Amniotic stem cell (primary cell): ENCODE measurements around the gene TST.

ENCODE experiments used
- DNase-seq: peaks from one replicate; lab custom pipeline; 2025; lab: John Stamatoyannopoulos, UW

TST gene

GRCh38 chr22:37019309-37020191, at the start of gene TST, which contains the start of gene MPST:
TSS of gene TST (minus strand) at chr22:37019447. CDS start at chr22:37018732, 715 bp downstream.
TSS of gene MPST (plus strand) at chr22:37019742. CDS start at chr22:37019837, 95 bp downstream.
- DNase-seq, result peak; percentile 54

GRCh38 chr22:37068859-37069258, 49.6 kb upstream of the TST start:
- DNase-seq, result no peak

- no peak for DNase-seq
Observed at GRCh38 chr22:37067428-37067827, 48.2 kb upstream of the TST start.

DNA sequence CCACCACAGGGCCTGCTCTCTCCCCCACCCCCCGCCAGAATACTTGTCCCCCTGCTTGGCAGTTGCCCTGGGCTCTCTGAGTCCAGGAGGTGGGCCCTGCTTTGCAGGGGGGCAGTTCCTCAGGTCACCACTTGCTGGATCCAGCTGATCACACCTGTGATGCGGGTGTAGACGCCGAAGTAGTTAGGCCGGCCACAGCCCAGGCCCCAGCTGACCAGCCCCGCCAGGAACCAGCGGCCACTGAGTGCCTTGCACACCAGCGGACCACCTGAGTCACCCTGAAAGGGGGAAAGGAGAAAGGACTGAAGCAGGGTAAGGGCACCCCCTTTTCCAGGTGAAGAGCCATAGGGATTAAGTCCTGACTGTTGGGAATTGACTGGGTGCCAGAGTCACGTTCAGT, 46.7 kb upstream of the TST start:
- DNase-seq, result no peak

GRCh38 chr22:37065180-37065579, 45.9 kb upstream of the TST start:
- no peak for DNase-seq

GRCh38 chr22:37064553-37064952, 45.3 kb upstream of the TST start:
- DNase-seq, result no peak

DNA sequence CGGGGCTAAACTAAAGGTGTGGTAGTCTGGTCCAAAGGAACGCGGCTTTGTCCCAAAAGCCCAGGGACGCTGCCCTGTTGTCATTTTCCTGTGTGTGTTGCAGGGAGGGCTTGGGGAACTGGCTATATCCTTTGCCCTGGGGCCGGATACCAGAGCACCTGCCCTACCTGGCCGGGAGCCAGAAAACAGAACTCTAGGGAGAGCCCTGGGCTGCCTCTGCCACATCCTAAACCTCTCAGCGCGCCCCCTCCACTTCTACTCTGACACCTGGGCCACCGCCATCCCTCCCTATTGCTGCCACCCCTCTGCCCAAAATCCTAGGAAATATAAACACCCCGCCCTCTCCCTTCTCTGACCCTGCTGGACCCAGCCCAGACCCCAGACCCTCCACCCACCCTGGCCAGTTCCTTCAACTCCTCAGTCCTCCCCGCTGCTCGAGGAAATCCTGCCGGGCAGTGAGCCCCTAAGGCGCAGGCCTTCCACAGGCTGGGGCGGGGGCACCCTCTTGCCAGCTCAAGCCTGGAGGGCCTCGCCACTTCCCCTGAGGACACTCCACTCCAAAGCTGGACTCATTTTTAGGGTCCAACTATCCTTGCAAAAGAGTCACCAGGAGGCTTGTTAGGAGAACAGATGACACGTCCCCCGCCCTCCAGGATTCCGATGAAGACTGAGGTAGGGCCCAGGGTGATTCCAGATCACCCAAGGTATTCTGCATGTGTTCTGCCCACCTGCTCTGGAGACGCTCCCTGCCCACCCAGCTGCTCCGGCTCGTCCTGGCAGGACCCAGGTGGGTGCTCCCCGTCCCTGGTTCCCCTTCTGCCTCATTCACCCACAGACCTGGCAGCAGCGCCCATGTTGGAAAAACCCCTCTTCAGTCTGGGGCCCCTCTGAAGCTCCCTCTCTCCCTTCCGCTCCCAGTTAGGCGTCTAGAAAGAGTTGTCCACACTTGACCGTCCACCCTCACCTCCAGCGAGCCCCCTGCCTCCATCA, 44.5 kb upstream of the TST start:
- DNase-seq, result no peak

GRCh38 chr22:37062702-37063381, 43.6 kb upstream of the TST start:
- DNase-seq, result no peak

DNA sequence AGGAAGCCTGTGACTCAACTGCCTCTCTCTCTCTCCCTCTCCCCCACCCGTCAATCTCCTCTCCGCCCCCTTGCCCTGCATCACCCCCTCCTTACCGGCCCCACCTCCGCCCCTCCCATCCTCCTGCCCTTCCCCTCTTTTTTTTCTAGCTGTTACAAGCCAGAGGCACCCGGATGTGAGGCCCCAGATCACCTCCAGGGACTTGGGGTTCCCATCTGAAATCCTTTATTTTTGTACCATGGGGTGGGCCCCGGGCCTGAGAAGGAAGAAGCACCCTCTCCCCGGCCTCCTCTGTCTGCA, 43.1 kb upstream of the TST start:
- no peak for DNase-seq

- no peak for DNase-seq
Observed at GRCh38 chr22:37061611-37062375, 42.5 kb upstream of the TST start.

GRCh38 chr22:37060801-37061610, 41.8 kb upstream of the TST start:
- no peak for DNase-seq

- DNase-seq, result no peak
Observed at GRCh38 chr22:37059876-37060449, 40.7 kb upstream of the TST start.

DNA sequence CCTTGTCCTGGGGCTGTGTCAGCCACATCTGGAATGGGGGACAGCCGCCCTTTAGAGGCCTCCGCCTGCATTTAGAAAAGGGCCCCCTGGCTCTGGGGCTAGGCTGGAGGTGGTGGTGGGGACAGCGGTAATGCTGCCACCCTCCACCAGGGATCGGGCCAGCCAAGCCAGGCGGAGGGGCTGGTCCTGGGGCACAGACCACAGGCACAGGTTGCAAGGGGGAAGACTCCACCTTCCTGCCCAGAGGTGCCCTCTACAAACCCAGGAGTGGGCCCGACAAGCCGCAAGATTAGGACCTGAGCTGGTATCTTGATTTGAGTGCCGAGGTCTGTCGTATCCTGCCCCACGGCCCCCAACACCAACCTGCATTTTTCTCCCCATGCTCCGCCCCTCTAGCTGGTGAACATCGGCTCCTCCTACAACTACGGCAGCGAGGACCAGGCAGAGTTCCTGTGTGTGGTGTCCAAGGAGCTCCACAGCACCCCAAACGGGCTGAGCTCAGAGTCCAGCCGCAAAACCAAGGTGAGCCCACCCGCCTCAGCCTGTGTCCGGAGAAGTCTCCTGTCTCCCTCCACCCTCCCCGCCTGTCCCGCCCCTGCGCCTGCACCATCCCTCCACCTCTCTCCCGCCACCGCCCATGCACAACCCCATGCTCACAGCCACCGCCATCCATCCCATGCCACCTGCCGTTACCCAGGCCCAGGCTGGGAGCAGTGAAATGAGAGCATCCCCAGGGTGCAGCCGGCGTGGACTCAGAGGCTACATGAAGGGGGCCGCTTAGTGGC, 39.9 kb upstream of the TST start:
- no peak for DNase-seq

DNA sequence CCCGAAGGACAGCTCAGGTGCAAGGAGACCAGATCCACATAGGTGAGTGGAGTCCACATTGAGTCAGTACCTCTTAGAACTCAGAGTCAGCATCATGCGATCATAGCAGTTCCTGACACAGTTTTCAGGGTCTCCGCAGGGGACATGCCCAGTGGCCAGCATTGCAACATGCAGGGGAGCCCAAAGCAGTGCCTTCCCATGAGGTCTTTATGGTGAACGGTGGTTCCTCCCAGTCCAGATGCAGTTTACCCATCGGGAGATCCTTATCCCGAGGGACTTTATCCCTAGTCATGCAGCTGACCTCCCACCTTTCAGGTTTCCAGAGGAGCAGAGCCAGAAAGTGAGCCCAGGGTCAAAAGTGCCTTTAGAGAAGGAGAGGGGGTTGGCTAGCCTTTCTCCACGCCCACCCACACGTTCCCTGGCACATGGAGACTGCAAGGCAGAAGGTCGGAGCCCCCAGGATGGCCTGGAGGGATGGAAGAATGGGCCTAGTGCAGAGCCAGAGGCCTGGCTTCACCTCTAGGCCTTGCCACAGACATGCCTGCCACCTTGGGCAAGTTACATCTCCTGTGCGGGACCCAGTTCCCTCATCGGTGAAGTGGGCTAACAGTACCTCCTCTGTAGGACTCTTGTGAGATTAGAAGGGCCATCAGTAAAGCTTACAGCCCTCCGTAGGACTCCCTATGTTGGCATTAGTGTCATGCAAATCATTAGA, 38.7 kb upstream of the TST start:
- no peak for DNase-seq

- DNase-seq, result no peak
Observed at GRCh38 chr22:37057226-37057625, 38.0 kb upstream of the TST start.

- no peak for DNase-seq
Observed at GRCh38 chr22:37056246-37056645, 37.0 kb upstream of the TST start.

GRCh38 chr22:37054600-37055365, 35.5 kb upstream of the TST start:
- no peak for DNase-seq

DNA sequence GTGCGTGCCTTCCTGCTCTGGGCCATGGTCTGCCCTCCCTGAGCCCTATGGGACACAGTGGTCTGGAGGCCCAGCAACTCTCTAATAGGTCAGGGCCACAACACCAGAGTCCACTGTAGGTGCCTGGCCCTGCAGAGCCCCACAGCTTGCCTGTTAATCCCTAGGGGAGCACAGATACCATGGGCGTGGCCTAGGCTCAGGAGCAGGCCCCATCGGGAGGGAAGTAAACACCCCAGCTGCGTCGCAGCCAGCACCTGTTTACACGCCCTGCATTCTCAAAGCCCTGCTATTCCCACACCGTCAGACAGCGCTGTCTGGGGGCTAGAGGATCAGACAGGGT, 34.8 kb upstream of the TST start:
- DNase-seq, result no peak
